DOHH2 (cell line): ENCODE measurements around the gene GFER.

ENCODE experiments used
- CTCF ChIP-seq: fragments of 200-600 bp; sonication (generic); IDR thresholded peaks from one replicate; pipeline ENCODE4 v1.5.1; 2014; ENCODE audit warnings: antibody characterized with exemption, mild to moderate bottlenecking, low read depth, low read length; ENCODE audit not compliant: poor library complexity, severe bottlenecking
- EZH2phosphoT487 ChIP-seq: fragments of 200-600 bp; sonication (generic); IDR thresholded peaks from 2 replicates; pipeline ENCODE4 v1.6.1; 2017; ENCODE audit warnings: borderline replicate concordance, mild to moderate bottlenecking, antibody characterized with exemption, low read length, moderate library complexity, mixed read lengths

GRCh38 chr16:1991588-1991947 lies 7.6 kb downstream of the GFER start:
- TF ChIP-seq CTCF (no peak), EZH2phosphoT487 (no peak)
